ENCODE results near the gene DNAH11. TPM values are rescaled to one million over a fixed set of nuclear protein-coding genes. Genes with fewer than 3 reads are reported as not detected.

DNAH11 gene
- total and polyA plus RNA-seq, 2 of the 8 experiments (the other 6 are each of a cell fraction or from before 2014, with no cell fraction given) = 1.8 to 4.9 TPM

DNA sequence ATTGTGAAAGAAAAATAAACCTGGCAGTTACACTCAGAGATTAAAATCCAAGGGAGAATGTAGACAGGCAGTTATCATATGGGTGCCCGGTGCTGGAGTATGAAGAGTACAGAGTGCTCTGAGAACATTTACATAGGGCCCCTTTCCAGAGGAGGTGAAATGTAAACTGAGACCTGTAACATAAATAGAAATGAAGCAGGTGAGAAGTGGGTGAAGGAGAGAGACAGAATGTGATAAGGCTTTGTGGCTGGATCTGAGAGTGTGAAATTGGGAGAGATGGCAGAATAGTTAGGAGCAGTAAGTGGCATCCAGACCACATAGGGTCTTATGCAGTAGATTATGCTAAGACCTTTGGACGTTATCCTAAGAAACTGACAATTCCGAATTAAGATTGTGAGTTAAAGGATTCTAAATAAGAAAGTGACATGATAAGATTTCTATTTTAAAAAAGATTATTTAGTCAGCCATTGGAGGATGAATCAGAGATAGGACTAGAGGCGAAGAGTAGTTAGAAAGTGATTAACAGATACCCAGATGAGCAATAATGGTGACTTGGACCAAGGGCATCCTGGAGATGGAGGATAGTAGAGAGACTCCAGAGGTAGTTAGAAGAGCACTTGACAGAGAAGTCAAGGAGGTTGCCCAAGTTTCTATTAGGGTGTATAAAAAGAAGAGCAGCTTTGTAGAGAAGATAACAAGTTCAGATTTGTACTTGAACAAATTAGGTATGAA is 36.7 kb downstream of the DNAH11 start:
- Histone ChIP-seq H3K4me1 (replicated peaks in 1 of 4; ENCODE audit: control insufficient read depth in 3 of 4, insufficient read depth in 4 of 4, low read length in 3 of 4) (no peaks in the 10 kb centered on the region), H3K14ac (ENCODE audit: insufficient read length) (no peak overlapping the region), H3K56ac (replicated peaks; ENCODE audit: insufficient read length, low read depth, low read length) (no peak overlapping the region), H2BK120ac (replicated peaks; ENCODE audit: low read depth, low read length) (no peak overlapping the region), H3K18ac (ENCODE audit: extremely low read depth, low read length) (no peak overlapping the region), H2BK20ac (ENCODE audit: low read length) (no peak overlapping the region), H3K4ac (replicated peaks; ENCODE audit: insufficient read length, low read depth, low read length) (no peak overlapping the region), H3K9ac (replicated peaks in 1 of 4; ENCODE audit: extremely low read depth in 1 of 4, low read depth in 3 of 4, low read length in 3 of 4) (no peak overlapping the region), H3K23me2 (ENCODE audit: low read depth, low read length) (no peaks in the 10 kb centered on the region), H2AFZ (ENCODE audit: low read length) (no peak overlapping the region), H2AK5ac (ENCODE audit: low read depth, low read length) (no peak overlapping the region), H3K4me3 (ENCODE audit: extremely low read depth in 1 of 4, insufficient read depth in 2 of 4, low read depth in 3 of 4, low read length in 4 of 4) (no peak overlapping the region), H4K5ac (ENCODE audit: insufficient read length, low read depth, low read length) (no peak overlapping the region), H3K36me3 (ENCODE audit: control insufficient read depth in 2 of 4, insufficient read depth in 4 of 4, low read length in 3 of 4) (peaks cover 0 to 4% (median 1%) of the 10 kb centered on the region in 4 experiments; a peak in 2 of 8 replicates), H3K27me3 (replicated peaks in 1 of 4; ENCODE audit: control insufficient read depth in 3 of 4, extremely low read depth in 1 of 4, insufficient read depth in 3 of 4, low read length in 3 of 4) (no peaks in the 10 kb centered on the region), H3K23ac (ENCODE audit: insufficient read length) (no peak overlapping the region), H2BK5ac (ENCODE audit: low read depth, low read length) (no peak overlapping the region), H4K8ac (ENCODE audit: extremely low read depth, insufficient read depth, low read length) (no peak overlapping the region), H3K9me3 (ENCODE audit: insufficient read depth in 2 of 2, low read depth in 1 of 2, low read length in 1 of 2) (no peaks in the 10 kb centered on the region), H2BK12ac (ENCODE audit: low read depth, low read length) (no peak overlapping the region), H3K79me1 (ENCODE audit: low read depth, low read length) (no peaks in the 10 kb centered on the region), H3K79me2 (ENCODE audit: control insufficient read depth in 1 of 2, insufficient read depth in 2 of 2, low read length in 2 of 2) (no peaks in the 10 kb centered on the region), H3K27ac (ENCODE audit: low read depth, low read length) (no peak overlapping the region), H3K4me2 (ENCODE audit: insufficient read depth in 1 of 2, low read depth in 2 of 2, low read length in 2 of 2) (no peak overlapping the region), H2BK15ac (ENCODE audit: low read length) (no peak overlapping the region), H4K20me1 (replicated peaks in 1 of 2; ENCODE audit: control insufficient read depth in 1 of 2, insufficient read depth in 2 of 2, low read length in 2 of 2) (no peaks in the 10 kb centered on the region), H4K91ac (replicated peaks; ENCODE audit: insufficient read length, low read length) (no peak overlapping the region)
- POLR2A ChIA-PET (ENCODE audit: partially characterized antibody) = interaction anchor here (0.5 to 1.1 kb wide), 2 partner anchors 37 to 133 kb away, joined by 3 read pairs; partner anchors contain the start of gene DNAH11
- FAIRE-seq (no peak), DNase-seq (ENCODE audit: low read depth in 1 of 2, low spot score in 2 of 2) (no peak)
- CTCF ChIA-PET (ENCODE audit: partially characterized antibody) = no interaction called here
- 94% methylated on average over 4 of the region's 4 CpGs; no CpG with 5 or more reads in 1 of the 2 experiments for WGBS, 2 experiments (ENCODE audit: extremely low coverage in 1 of 2, insufficient coverage in 1 of 2, insufficient read length in 1 of 2, insufficient replicate concordance in 2 of 2, low coverage in 1 of 2, low lambda C conversion rate in 2 of 2, missing lambda C conversion rate in 1 of 2)
- no peak for TF ChIP-seq JUND (IDR thresholded peaks at IDR 0.05; ENCODE audit: low read length)
- no peak for TF ChIP-seq RXRA (IDR thresholded peaks at IDR 0.05; ENCODE audit: insufficient read depth, low read depth, low read length)
- TF ChIP-seq RBBP5 (IDR thresholded peaks at IDR 0.05; ENCODE audit: borderline replicate concordance, low read depth, low read length) = no peak
- TF ChIP-seq, protein P1, sequence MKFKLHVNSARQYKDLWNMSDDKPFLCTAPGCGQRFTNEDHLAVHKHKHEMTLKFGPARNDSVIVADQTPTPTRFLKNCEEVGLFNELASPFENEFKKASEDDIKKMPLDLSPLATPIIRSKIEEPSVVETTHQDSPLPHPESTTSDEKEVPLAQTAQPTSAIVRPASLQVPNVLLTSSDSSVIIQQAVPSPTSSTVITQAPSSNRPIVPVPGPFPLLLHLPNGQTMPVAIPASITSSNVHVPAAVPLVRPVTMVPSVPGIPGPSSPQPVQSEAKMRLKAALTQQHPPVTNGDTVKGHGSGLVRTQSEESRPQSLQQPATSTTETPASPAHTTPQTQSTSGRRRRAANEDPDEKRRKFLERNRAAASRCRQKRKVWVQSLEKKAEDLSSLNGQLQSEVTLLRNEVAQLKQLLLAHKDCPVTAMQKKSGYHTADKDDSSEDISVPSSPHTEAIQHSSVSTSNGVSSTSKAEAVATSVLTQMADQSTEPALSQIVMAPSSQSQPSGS (IDR thresholded peaks at IDR 0.05; ENCODE audit: low read length) = no peak
- TF ChIP-seq EGR1 (IDR thresholded peaks at IDR 0.05; ENCODE audit: borderline replicate concordance, low read depth, low read length) = no peak
- no peak for TF ChIP-seq CBX5 (IDR thresholded peaks at IDR 0.05; ENCODE audit: low read depth, low read length)
- no peak for TF ChIP-seq PHF8 (conservative IDR thresholded peaks at IDR 0.05; ENCODE audit: low read depth, low read length)
- TF ChIP-seq BRCA1 (IDR thresholded peaks at IDR 0.05; ENCODE audit: low read depth, low read length) = no peak
- no peak for TF ChIP-seq SP2 (IDR thresholded peaks at IDR 0.05; ENCODE audit: low read length)
- no peak for TF ChIP-seq EZH2 (IDR thresholded peaks at IDR 0.05; ENCODE audit: low read depth, low read length, severe bottlenecking)
- no peak for TF ChIP-seq SIN3A (conservative IDR thresholded peaks at IDR 0.05 in 1 of 2, IDR thresholded peaks at IDR 0.05 in 1 of 2; ENCODE audit: low read depth in 1 of 2, low read length in 2 of 2)
